Measurements from ENCODE around the gene SLC41A1. TPM values are rescaled to one million over a fixed set of nuclear protein-coding genes. Genes with fewer than 3 reads are reported as not detected.

SLC41A1 gene
- total RNA-seq, 1 experiment from 2014 or later, result 33.3 TPM

GRCh38 chr1:205770618-205771017 is 42.4 kb downstream of the SLC41A1 start:
- no peak overlapping the region for H3K4me3 ChIP-seq (ENCODE audit: low read depth in 2 of 2, low read length in 2 of 2)
- TF ChIP-seq SIN3A (IDR thresholded peaks at IDR 0.05; ENCODE audit: borderline replicate concordance, insufficient read depth, low read depth, low read length), result no peak
- no peak for TF ChIP-seq TCF7L2 (IDR thresholded peaks at IDR 0.05; ENCODE audit: low read depth, low read length)
- TF ChIP-seq, protein P1, sequence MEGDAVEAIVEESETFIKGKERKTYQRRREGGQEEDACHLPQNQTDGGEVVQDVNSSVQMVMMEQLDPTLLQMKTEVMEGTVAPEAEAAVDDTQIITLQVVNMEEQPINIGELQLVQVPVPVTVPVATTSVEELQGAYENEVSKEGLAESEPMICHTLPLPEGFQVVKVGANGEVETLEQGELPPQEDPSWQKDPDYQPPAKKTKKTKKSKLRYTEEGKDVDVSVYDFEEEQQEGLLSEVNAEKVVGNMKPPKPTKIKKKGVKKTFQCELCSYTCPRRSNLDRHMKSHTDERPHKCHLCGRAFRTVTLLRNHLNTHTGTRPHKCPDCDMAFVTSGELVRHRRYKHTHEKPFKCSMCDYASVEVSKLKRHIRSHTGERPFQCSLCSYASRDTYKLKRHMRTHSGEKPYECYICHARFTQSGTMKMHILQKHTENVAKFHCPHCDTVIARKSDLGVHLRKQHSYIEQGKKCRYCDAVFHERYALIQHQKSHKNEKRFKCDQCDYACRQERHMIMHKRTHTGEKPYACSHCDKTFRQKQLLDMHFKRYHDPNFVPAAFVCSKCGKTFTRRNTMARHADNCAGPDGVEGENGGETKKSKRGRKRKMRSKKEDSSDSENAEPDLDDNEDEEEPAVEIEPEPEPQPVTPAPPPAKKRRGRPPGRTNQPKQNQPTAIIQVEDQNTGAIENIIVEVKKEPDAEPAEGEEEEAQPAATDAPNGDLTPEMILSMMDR (IDR thresholded peaks at IDR 0.05), result no peak
- no peak for TF ChIP-seq REST (IDR thresholded peaks at IDR 0.05; ENCODE audit: insufficient read depth in 1 of 2, low read depth in 2 of 2, low read length in 1 of 2)
- TF ChIP-seq POLR2AphosphoS5 (IDR thresholded peaks at IDR 0.05; ENCODE audit: low read depth, low read length), result no peak
- H3K36me3 ChIP-seq (ENCODE audit: control insufficient read depth, insufficient read depth, low read length), result no peaks in the 10 kb centered on the region
- no TSS peak for BruUV-seq (replicated peaks)
- intact Hi-C loops (cut with micrococcal nuclease; ENCODE audit: unreplicated experiment), result no loop called here
- DNase-seq (ENCODE audit: low read depth, low spot score) (no peak), ATAC-seq (no peak)
- H3K27ac ChIP-seq (ENCODE audit: low read length), result no peak overlapping the region
- ChIA-PET CTCF (no interaction called here), POLR2A (interaction anchor here (0.7 kb wide), 1 partner anchor 15 kb away, joined by 3 read pairs; no protein-coding TSS in a partner anchor)
- in situ Hi-C loops (cut with HindIII; ENCODE audit: low pct_unique_long_range_greater_than_20kb, low sequenced_read_pairs), result no loop called here
- peaks cover 8% of the 10 kb centered on the region for H3K4me1 ChIP-seq (ENCODE audit: control insufficient read depth, insufficient read depth, low read length)
- no peaks in the 10 kb centered on the region for H3K27me3 ChIP-seq (ENCODE audit: control insufficient read depth, insufficient read depth, low read length)
- H3K9me3 ChIP-seq (ENCODE audit: control insufficient read depth, insufficient read depth, low read depth, low read length), result no peaks in the 10 kb centered on the region

- POLR2A ChIA-PET, result interaction anchor here (0.7 kb wide), 1 partner anchor 15 kb away, joined by 3 read pairs; no protein-coding TSS in a partner anchor
- intact Hi-C loops (cut with micrococcal nuclease; ENCODE audit: unreplicated experiment), result no loop called here
These were observed 43.2 kb downstream of the SLC41A1 start for GRCh38 chr1:205769641-205770365.

More at GRCh38 chr1:205769641-205770365, 43.2 kb downstream of the SLC41A1 start:
- H3K36me3 ChIP-seq (ENCODE audit: control insufficient read depth, insufficient read depth, low read length), result no peaks in the 10 kb centered on the region
- CTCF ChIA-PET, result interaction anchor here (0.6 kb wide), 1 partner anchor 127 kb away, joined by 11 read pairs; no protein-coding TSS in a partner anchor
- no peak overlapping the region for H3K27ac ChIP-seq (ENCODE audit: low read length)
- in situ Hi-C loops (cut with HindIII; ENCODE audit: low pct_unique_long_range_greater_than_20kb, low sequenced_read_pairs), result no loop called here
- no TSS peak for BruUV-seq (replicated peaks)
- H3K4me1 ChIP-seq (ENCODE audit: control insufficient read depth, insufficient read depth, low read length), result peaks cover 5% of the 10 kb centered on the region; the same call in 1 of the 2 replicates
- H3K4me3 ChIP-seq (ENCODE audit: low read depth in 2 of 2, low read length in 2 of 2), result no peak overlapping the region
- TF ChIP-seq POLR2AphosphoS5 (IDR thresholded peaks at IDR 0.05; ENCODE audit: low read depth, low read length), result no peak
- no peak for TF ChIP-seq REST (IDR thresholded peaks at IDR 0.05; ENCODE audit: insufficient read depth in 1 of 2, low read depth in 2 of 2, low read length in 1 of 2)
- TF ChIP-seq SIN3A (IDR thresholded peaks at IDR 0.05; ENCODE audit: borderline replicate concordance, insufficient read depth, low read depth, low read length), result no peak
- TF ChIP-seq, protein P1 (IDR thresholded peaks at IDR 0.05), result no peak
- TF ChIP-seq TCF7L2 (IDR thresholded peaks at IDR 0.05; ENCODE audit: low read depth, low read length), result no peak
- ATAC-seq (no peak), DNase-seq (ENCODE audit: low read depth, low spot score) (no peak)
- no peaks in the 10 kb centered on the region for H3K9me3 ChIP-seq (ENCODE audit: control insufficient read depth, insufficient read depth, low read depth, low read length)
- no peaks in the 10 kb centered on the region for H3K27me3 ChIP-seq (ENCODE audit: control insufficient read depth, insufficient read depth, low read length)

Measured in Panc1 (cell line).